Stimulated activated CD8-positive, alpha-beta memory T cell treated with anti-CD3 and anti-CD28 coated beads, Interleukin-7, amount 100 ng/mL, for 4 hours (primary cell): ENCODE results near the gene SRSF2.
A peak's percentile ranks its signal among the peaks of the same experiment; 100 is the strongest.
"Not testable (repeated sequence)": the region's sequence is repeated elsewhere in the genome, so short reads cannot be mapped to it uniquely, and the experiment has no call there.

Source experiments
- DNase-seq, 2 donors: peaks; one replicate each; pipeline ENCODE4 v3.0.0-alpha.2; 2020; ENCODE audit warnings: low read depth in 2 of 2

SRSF2 gene

GRCh38 chr17:76737082-76737675, at the start of gene SRSF2:
Gene SRSF2, minus strand, starts transcription at chr17:76737331. Its CDS starts 171 bp downstream, at chr17:76737160.
- peak; percentile 95 to 98 for DNase-seq

DNA sequence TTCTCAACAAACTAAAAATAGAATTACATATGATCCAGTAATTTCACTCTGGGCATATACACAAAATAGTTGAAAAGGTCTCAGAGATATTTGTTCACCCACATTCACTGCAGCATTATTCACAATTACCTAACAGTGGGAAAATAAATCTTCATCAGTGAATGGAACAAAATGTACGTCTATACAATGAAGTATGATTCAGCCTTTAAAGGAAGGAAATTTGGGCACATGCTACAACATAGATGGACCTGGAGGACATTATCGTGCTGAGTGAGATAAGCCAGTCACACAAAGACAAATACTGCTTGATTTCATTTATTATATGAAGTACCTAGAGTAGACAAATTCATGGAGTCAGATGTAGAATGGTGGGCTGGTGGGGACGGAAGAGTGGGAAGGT, 47.8 kb upstream of the SRSF2 start:
- no peak for DNase-seq

DNA sequence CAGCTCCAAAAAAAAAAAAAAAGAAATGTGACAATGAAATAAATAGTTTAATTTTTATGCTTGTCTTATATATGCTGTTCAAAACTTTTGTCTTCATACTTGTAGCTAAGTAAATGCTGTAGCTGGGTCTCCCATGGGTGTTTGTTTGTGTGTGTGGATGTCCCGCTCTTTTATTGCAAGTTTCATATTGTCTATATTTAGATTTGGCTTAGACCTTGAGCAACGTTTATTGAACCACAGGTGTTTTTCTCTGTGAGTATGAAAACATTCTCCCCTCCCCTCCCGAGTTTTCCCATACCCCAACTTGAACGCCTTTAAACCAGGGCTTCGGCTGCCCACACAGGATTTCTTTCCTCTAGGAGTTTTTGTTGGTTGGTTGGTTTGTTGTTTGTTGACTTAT, 46.0 kb upstream of the SRSF2 start:
- DNase-seq, result no peak

DNA sequence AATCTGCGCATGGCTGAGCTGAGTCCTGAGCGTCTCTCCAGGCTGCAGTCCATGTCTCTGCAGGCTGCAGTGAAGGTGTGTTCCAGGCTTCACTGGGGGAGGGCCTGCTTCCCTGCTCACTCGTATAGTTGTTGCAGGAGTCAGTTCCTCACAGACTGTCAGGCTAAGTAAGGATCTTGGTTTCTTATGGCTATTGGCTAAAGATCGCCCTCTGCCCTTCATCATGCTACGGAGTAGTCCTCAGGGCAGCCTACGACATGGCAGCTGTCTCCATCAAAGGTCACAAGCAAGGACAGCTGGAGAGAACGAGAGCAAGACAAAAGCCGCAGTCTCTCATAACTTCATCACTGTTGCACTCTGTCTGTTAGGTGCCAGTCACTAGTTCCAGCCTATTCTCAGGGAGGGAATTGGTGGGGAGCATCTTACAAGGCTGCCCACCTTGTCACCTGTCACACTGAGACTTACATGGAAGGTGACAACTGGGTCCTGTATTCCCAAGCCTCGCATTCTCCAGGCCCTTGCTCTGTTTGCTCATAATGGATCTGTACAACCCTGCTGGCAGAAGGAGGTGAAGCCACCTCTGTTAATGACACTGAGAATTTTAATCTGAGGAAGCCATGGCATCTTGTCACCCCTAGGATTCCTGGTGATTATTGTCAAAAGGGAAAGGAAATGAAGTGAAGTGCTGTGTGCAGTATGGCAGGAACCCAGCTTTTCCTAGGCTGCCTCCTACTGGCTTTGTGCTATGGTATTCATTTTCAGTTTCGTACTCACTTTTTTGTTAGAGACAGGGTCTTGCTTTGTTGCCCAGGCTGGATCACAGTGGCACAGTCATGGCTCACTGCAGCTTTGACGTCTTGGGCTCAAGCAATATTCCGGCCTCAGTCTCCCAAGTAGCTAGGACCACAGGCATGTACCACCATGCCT, 44.2 kb upstream of the SRSF2 start:
- DNase-seq, result no peak

- DNase-seq, result no peak
Measured at GRCh38 chr17:76775021-76775600, 38.0 kb upstream of the SRSF2 start.

DNA sequence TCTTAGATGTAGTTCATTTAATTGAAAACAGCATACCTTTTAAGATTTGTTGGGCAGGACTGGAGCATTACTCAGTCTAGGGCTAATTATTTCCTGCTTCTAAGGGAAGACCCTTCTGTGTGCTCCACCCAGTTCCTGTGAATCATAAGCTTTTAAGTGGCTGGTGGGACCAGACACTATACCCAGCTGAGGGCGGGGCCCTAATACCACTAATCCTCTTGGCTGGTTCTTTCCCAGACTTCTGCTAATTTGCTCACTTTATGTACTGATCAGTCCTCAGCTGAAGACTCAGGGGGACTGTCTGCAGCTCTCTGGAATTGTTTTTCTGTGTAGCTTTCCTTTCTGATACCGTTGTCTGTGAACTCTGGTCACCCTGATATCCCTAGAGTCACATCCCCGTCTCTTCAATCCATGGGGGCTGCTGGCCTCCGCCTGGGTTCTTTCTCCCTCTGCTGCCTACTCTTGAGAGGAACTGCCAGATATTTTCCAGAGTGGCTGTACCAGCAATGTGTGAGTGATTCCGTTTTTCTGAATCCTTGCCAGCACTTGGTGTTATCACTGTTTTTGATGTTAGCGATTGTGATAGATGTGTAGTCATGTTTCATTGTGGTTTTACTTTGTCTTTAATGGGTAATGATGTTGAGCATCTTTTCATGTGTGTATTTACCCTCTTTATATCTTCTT, 35.9 kb upstream of the SRSF2 start:
- DNase-seq, result peak; percentile 51 to 54

GRCh38 chr17:76758570-76758969, 21.4 kb upstream of the SRSF2 start:
- DNase-seq, result no peak

DNA sequence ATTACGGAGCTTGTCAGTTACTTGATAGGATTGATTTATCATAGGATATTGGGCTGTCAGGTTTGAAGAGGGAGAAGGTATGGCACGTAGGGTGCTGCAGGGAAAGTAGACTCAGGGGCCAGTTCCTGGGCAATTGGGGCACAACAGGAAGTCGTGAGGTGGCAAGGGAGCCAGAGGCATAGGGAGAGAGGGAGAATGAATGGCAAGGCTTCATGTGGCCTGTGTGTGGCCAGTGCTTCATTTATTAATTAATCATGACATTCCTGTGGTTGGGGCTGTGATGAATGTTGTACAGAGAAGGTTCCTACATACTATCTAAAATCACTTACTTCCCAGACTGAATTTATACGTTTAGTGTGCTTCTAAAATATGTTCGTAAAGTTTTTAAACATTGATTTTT, 20.1 kb upstream of the SRSF2 start:
- DNase-seq, result no peak

- no peak for DNase-seq
Measured at GRCh38 chr17:76755285-76755684, 18.2 kb upstream of the SRSF2 start.

GRCh38 chr17:76753061-76753961, 16.2 kb upstream of the SRSF2 start:
- no peak for DNase-seq

DNA sequence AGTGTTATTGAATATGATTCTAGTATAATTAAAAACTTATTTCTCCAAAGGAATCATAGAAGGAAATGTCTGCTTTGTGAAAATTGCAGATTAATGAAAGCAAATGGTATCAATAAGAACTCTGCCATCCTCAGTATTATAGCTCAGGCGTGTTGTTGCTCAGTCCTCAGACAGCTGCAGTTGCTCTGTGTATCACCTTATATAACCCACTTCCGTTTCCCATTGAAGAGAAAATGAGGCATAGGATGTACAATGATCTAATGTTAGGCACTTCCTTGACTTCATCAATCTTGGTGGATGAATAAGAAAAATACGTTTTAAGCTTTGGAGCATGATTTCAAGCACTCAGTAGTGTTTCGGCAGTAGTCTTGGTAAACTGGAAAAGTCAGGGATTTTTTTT, 14.9 kb upstream of the SRSF2 start:
- DNase-seq, result no peak

DNA sequence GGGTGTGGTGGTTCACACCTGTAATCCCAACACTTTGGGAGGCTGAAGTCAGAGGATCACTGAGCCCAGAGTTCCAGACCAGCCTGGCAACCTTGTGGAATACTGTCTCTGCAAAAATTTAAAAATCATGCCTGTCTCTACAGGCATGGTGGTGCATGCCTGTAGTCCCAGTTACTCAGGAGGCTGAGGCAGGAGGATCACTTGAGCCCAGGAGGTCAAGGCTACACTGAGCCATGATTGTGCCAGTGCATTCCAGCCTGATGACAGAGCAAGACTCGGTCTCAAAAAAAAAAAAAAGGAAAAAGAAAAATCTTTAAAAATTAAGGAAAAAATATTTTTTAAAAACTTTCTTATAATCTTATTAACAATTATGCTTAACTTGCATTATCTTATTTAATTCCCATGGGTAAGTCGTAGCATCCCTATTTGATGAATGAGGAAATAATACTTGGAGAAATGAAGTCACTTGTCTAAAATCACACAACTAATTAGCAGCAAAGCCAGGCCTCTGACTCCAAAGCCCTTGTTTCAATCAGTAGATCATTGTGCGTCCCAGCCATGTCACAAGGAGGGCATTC, 14.4 kb upstream of the SRSF2 start:
- DNase-seq, result no peak

DNA sequence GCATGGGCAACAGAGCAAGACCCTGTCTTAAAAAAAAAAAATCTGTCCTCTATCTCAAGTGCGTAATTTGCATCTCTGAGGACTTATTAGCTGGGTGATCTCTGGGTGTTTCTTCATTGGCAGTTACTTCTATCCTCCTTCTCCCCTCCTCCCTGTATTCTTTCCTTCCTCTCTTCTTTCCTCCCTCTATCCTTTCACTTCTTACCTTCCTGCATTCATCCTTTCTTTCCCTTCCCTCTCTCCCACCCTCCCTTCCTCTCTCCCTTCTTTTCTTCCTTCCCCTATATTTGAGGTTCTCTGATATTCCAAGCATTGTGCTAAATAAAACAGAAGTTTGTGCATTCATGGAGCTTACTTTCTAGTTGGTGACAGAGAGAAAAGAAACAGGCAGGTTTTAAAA, 11.5 kb upstream of the SRSF2 start:
- no peak for DNase-seq

GRCh38 chr17:76747716-76748363, 10.7 kb upstream of the SRSF2 start:
- DNase-seq, result no peak

DNA sequence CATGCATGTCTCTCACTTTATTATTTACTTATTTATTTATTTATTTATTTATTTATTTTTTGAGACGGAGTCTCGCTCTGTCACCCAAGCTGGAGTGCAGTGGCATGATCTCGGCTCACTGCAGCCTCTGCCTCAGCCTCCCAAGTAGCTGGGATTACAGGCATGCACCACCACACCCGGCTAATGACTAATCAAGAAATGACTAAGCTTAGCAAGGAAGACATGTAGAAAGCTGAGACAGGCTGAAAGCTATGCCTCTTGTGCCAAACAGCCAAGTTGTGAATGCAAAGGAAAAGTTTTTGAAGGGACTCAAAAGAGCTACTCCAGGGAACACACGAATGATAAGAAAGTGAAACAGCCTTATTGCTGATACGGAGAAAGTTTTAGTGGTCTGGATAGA, 8.7 kb upstream of the SRSF2 start:
- DNase-seq, result not testable (repeated sequence)

- no peak for DNase-seq
Measured at GRCh38 chr17:76744747-76745146, 7.6 kb upstream of the SRSF2 start.

DNA sequence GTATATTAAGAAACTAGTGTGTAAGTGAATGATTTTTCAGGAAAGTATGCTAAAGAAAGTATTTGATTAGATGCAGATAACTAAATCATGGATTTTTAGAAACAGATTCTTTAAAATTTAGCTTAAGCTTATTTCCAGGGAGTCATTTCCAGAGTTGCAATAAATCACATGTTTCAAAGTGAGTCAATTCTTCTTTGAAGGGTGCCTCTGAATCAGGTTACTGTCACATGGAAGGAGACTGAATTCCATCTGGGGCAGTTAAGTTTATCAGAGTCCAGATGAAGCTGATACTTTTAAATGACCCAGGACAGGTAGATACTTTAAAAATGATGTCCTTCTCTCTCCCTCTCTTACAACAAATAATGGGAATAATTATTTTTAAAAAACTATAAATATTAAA, 5.8 kb upstream of the SRSF2 start:
- no peak for DNase-seq

GRCh38 chr17:76740329-76741118, 3.4 kb upstream of the SRSF2 start:
- no peak for DNase-seq

DNA sequence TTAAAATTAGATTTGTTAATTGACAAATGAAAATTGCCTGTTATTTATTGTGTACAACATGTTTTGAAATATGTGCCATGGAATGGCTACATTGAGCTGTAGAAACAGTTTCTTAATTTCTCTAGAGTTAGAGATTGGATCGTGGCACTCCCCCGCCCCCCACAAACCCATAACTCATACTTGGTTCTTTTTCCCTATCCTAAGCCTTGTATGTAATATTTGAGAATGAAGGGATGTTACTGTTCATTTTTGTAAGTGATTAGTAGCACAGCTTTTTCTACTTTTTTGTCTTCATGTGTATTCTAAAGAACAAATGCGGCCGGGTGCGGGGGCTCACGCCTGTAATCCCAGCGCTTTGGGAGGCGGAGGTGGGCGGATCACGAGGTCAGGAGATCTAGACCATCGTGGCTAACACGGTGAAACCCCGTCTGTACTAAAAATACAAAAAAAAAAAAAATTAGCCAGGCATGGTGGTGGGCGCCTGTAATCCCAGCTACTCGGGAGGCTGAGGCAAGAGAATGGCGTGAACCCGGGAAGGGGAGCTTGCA, 2.5 kb upstream of the SRSF2 start:
- DNase-seq, result not testable (repeated sequence)
